ENCODE results near the gene LSM14A.

- TF ChIP-seq CTCF (IDR thresholded peaks at IDR 0.05) (no peak), ATF6 (CRISPR knock-in tag; IDR thresholded peaks at IDR 0.05) (no peak)
These were observed 103.4 kb downstream of the LSM14A start for GRCh38 chr19:34275705-34276104.
